Measurements from ENCODE around the gene ASCL5. TPM values are rescaled to one million over a fixed set of nuclear protein-coding genes. Genes with fewer than 3 reads are reported as not detected.
"Not testable (repeated sequence)": the region's sequence is repeated elsewhere in the genome, so short reads cannot be mapped to it uniquely, and the experiment has no call there.

ASCL5 gene
- total RNA-seq, 2 experiments from 2014 or later, result not detected

DNA sequence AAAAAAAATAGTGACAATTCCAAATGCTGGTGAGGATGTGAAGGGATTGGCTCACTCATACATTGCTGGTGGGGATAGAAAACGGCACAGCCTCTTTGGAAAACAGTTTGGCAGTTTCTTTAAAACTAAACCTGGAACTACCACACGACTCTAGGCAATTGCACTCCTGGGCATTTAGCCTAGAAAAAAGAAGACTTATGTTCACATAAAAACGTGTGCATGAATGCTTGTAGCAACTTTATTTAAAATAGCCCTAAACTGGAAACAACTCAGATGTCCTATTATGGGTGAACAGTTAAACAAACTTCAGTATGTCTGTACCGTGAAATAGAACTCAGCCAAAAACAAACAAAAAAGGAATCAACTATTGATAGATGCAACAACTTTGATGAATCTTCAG, 36.7 kb upstream of the ASCL5 start:
- H3K4me1 Mint-ChIP-seq, result no peaks in the 10 kb centered on the region
- H3K9me3 Mint-ChIP-seq (ENCODE audit: low read depth), result no peaks in the 10 kb centered on the region
- peaks cover 46% of the 10 kb centered on the region for H3K27me3 Mint-ChIP-seq
- CTCF ChIA-PET, result no interaction called here
- ATAC-seq, result no peak
- no peak overlapping the region for H3K4me3 Mint-ChIP-seq
- DNase-seq, result no peak
- no peak overlapping the region for H3K27ac Mint-ChIP-seq
- H3K36me3 Mint-ChIP-seq, result no peaks in the 10 kb centered on the region

DNA sequence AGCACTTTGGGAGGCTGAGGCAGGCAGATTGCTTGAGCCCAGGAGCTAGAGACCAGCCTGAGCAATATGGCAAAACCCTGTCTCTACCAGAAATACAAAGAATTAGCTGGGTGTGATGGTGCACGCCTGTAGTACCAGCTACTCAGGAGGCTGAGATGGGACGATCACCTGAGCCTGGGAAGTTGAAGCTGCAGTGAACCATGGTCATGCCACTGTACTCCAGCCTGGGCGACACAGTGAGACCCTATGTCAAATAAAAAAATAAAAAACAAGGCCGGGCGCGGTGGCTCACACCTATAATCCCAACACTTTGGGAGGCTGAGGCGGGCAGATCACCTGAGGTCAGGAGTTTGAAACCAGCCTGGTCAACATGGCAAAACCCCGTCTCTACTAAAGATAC, 36.1 kb upstream of the ASCL5 start:
- DNase-seq; H3K27ac Mint-ChIP-seq; H3K9me3 Mint-ChIP-seq (ENCODE audit: low read depth); H3K4me3 Mint-ChIP-seq; ATAC-seq; H3K36me3 Mint-ChIP-seq; CTCF ChIA-PET; H3K4me1 Mint-ChIP-seq: not testable (repeated sequence)
- peaks cover 44% of the 10 kb centered on the region for H3K27me3 Mint-ChIP-seq

DNA sequence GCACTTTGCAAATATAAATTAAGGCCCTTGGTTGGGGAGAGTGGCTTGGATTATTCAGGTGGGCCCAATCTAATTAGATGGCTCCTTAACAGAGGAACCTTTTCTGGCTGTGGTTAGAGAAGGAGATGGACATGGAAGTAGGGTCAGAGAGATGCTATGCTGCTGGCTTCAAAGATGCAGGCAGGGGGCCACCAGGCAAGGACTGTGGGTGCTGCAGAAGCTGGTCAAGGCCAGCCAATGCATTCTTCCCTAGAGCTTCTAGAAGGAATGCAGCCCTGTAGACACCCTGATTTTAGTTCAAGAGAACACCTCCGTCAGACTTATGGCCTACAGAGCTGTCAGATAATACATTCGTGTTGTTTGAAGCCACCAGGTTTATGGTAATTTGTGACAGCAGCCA, 31.0 kb upstream of the ASCL5 start:
- H3K27me3 Mint-ChIP-seq, result peaks cover 28% of the 10 kb centered on the region
- no peaks in the 10 kb centered on the region for H3K36me3 Mint-ChIP-seq
- CTCF ChIA-PET, result no interaction called here
- no peaks in the 10 kb centered on the region for H3K9me3 Mint-ChIP-seq (ENCODE audit: low read depth)
- peaks cover 12% of the 10 kb centered on the region for H3K4me1 Mint-ChIP-seq
- H3K4me3 Mint-ChIP-seq, result no peak overlapping the region
- H3K27ac Mint-ChIP-seq, result no peak overlapping the region
- ATAC-seq (no peak), DNase-seq (no peak)

DNA sequence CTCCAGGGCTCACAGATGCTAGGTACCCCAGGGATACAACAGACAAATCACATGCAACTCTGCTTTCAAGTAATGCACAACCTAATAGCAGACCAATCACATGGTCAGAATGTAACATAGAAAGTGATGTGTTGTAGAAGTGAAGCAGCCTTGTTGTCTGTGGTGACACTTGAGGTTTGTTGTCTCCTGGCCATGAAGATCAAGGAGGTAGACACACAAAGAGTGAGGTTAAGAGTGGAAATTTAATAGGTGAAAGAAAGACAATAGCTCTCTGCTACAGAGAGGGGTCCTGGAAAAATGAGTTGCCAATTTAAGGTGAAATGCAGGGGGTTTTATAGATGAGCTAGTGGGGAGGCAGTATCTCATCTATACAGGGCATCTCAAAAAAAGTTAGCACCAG, 29.8 kb upstream of the ASCL5 start:
- Mint-ChIP-seq H3K27ac (no peak overlapping the region), H3K9me3 (ENCODE audit: low read depth) (no peaks in the 10 kb centered on the region), H3K27me3 (peaks cover 28% of the 10 kb centered on the region), H3K4me1 (peaks cover 12% of the 10 kb centered on the region), H3K4me3 (no peak overlapping the region), H3K36me3 (no peaks in the 10 kb centered on the region)
- ATAC-seq (no peak), DNase-seq (no peak)
- CTCF ChIA-PET, result no interaction called here

DNA sequence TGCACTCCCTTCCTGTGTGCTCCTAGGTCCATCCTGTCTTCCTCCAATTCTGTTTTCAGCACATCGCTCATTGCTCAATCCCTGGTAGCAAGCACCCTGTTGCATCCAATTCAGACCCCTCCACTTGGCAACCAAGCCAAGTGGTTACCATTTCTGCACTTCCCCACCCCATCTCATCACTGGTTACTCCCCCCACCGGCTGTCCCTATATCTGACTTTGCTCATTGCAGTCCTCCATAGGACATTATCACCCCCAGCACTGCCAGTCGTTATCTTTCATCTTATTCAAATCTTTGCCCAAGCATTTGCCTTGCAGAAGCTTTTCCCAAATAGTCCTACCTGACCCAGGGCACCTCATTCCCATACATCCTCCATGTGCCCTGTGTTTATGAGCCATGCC, 29.4 kb upstream of the ASCL5 start:
- no peaks in the 10 kb centered on the region for H3K36me3 Mint-ChIP-seq
- H3K4me1 Mint-ChIP-seq, result peaks cover 12% of the 10 kb centered on the region
- H3K9me3 Mint-ChIP-seq (ENCODE audit: low read depth), result no peaks in the 10 kb centered on the region
- DNase-seq, result no peak
- CTCF ChIA-PET, result no interaction called here
- no peak for ATAC-seq
- no peak overlapping the region for H3K4me3 Mint-ChIP-seq
- peaks cover 25% of the 10 kb centered on the region for H3K27me3 Mint-ChIP-seq
- no peak overlapping the region for H3K27ac Mint-ChIP-seq

DNA sequence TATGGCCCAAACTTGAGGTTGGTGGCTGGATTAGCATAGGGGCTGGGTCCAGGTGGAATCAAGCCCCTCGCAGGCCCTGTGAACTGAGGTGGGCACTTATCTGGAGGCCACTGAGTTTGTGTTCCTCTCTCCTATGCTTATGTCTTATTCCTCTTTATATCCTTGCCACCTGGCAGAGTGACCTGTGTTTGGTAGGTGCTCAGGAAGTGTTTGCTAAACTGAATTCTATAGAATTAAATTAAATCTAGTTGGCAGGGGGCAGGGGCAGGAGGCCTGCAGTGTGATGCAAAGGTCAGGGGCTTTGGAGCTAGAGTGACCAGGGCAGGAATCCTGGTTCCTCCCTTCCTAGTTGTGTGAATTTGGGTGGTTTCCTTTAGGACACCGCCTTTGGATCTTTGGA, 28.4 kb upstream of the ASCL5 start:
- ATAC-seq (no peak), DNase-seq (no peak)
- H3K27ac Mint-ChIP-seq, result no peak overlapping the region
- CTCF ChIA-PET, result no interaction called here
- no peaks in the 10 kb centered on the region for H3K36me3 Mint-ChIP-seq
- peaks cover 21% of the 10 kb centered on the region for H3K27me3 Mint-ChIP-seq
- H3K4me1 Mint-ChIP-seq, result peaks cover 12% of the 10 kb centered on the region
- no peak overlapping the region for H3K4me3 Mint-ChIP-seq
- no peaks in the 10 kb centered on the region for H3K9me3 Mint-ChIP-seq (ENCODE audit: low read depth)

DNA sequence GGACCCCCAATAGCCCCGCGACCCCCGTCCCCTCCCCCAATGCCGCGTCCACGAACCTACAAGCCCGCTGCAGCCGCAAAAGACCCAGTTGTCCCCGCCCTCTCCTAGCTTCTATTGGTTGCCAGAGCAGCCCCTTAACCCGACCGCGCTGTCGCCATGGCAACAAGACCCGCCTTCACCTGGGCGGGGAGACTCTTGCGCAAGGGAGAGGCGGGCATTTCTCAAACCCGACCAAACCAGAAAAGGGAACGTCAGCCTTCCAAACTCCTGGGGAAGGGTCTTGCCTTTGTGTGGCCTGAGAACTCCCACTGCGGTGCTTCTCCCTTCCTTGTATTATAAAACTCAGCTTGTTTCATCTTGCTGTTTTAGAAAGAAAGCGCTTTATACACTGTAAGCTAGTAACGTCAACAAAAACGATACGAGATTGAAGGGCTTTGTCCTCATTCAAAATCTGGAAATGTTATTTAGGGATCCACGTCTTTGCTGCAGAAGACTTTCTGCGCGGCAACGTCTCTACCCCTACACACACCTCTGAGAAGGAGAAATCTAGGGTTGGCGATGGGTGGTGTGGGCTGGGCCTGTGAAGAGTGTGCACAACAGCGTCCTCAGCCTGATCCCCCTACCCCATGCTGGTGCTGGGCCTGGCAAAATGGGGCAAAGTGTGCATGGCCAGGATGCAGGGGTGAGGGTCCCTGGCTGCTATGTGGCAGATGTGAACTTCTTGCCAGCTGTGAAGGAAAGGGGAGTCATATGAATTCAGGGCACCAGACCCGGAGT, 27.6 kb upstream of the ASCL5 start, which contains the start of gene TMEM9:
Gene TMEM9, minus strand, starts transcription at position 86 of the 777 bp plus-strand sequence. CDS start 551 bp downstream, outside the sequence.
- Mint-ChIP-seq H3K27ac (peak within 1 kb of the TSS; percentile 60), H3K27me3 (peaks cover 15% of the 10 kb centered on the region), H3K4me3 (peak within 1 kb of the TSS; percentile 79), H3K4me1 (peaks cover 12% of the 10 kb centered on the region), H3K9me3 (ENCODE audit: low read depth) (no peaks in the 10 kb centered on the region), H3K36me3 (no peaks in the 10 kb centered on the region)
- peak; percentile 97 for DNase-seq
- peak; percentile 95 for ATAC-seq
- CTCF ChIA-PET, result interaction anchor here (1.1 to 1.6 kb wide), 8 partner anchors 12 to 314 kb away, joined by 3 to 7 read pairs (median 4); partner anchors contain the start of gene PHLDA3

DNA sequence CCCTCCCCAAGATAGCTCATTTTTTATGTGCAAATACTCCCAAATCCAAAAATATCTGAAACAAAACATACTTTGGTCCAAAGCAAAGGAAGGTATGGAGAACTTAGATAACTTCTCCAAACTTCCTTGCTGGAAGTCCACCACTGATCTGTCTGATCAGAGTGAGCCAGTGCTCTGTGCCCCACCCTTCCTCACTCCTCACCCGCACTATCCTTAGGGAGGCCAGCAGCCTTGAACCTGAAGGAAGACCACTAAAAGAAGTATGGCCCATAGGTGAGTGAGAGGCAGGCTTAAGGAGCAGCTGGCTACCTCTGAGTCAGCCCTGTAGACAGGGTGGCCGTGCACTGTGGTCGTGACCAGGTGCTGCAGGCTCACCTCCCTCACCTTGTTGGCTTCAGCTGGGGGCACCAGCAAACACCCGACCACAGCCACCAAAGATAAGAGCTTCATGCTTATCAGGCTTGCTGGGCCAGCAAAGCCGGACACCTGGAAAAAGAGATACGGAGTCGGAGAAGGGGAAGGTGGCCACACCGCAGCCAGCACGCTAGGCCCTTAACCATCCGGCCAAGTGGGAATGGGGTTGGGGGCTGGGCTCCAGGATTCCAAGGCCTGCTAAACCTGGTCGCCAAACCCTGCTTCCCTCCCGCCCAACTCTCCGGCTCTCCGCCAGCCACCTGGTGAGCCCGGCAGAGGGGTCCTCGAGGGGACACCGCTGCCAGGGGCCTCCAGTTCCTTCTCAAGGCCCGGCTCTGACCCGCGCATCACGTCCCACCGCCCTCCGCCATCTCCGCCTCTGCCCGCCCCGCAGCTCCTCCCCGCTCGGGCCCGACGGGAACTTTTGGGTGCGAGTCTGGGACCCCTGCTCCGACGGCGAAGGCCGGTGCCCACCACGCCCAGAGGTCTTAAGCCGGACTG, 26.7 kb upstream of the ASCL5 start:
- peaks cover 12% of the 10 kb centered on the region for H3K4me1 Mint-ChIP-seq
- ATAC-seq, result peak; percentile 92
- no peaks in the 10 kb centered on the region for H3K9me3 Mint-ChIP-seq (ENCODE audit: low read depth)
- peak overlapping the region; percentile 60 for H3K27ac Mint-ChIP-seq
- no peaks in the 10 kb centered on the region for H3K36me3 Mint-ChIP-seq
- peaks cover 12% of the 10 kb centered on the region for H3K27me3 Mint-ChIP-seq
- H3K4me3 Mint-ChIP-seq, result peak overlapping the region; percentile 79
- no peak for DNase-seq
- CTCF ChIA-PET, result interaction anchor here (1.1 to 1.8 kb wide), 9 partner anchors 12 to 315 kb away, joined by 3 to 7 read pairs (median 5); partner anchors contain the start of gene PHLDA3

DNA sequence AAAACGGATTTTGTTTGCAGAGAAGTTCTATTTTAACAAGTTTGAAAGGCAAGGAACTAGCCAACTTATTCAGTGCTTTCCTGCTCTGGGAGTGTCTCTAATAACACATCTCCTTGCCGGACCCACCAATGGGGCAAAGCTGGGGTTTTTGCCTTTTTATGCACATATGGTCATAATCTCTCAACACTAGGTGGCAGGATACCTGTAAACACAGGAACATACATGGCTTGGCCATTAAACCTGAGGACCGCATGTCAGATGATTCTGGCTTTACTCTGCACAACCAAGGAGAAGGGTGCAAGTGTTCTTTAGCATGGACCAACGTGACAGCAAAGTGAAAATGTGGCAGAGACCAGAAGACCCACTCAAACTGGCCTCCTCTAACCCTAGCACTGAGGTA, 22.4 kb upstream of the ASCL5 start:
- peaks cover 6% of the 10 kb centered on the region for H3K4me1 Mint-ChIP-seq
- no peaks in the 10 kb centered on the region for H3K27me3 Mint-ChIP-seq
- ATAC-seq, result no peak
- H3K36me3 Mint-ChIP-seq, result no peaks in the 10 kb centered on the region
- no peaks in the 10 kb centered on the region for H3K9me3 Mint-ChIP-seq (ENCODE audit: low read depth)
- CTCF ChIA-PET, result interaction anchor here (0.8 to 1.4 kb wide), 4 partner anchors 13 to 74 kb away, joined by 3 to 4 read pairs (median 3); no protein-coding TSS in a partner anchor
- H3K4me3 Mint-ChIP-seq, result no peak overlapping the region
- H3K27ac Mint-ChIP-seq, result no peak overlapping the region
- DNase-seq, result no peak

DNA sequence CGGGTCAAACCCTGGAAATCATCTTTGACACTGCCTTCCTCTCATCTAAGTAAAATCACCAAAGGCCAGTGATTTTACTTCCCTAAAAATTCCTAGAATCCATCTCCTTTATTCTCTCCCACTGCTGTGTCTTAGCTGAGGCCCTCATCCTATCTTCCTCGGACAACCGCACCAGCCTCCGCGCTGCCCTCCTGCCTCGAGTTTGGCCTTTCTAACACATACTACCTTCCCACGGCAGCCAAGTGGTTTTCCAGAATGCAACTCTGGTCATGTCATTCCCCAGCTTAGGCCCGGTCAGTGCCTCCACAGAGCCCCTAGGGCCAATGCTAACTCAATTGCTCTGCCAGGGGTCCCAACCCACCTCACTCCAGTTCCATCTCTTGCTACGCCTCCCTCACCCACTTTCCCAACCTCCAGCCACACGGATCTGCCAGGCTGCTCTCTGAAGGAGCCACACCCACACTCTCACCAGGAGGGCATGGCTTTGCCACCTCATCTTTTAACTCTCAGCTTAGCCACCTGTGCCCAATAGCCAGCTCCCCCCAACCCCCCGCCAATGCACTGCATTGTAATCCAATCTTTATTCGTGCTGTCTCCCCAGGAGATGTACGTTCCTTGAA, 20.5 kb upstream of the ASCL5 start:
- Mint-ChIP-seq H3K27ac (no peak overlapping the region), H3K4me1 (no peaks in the 10 kb centered on the region), H3K4me3 (no peak overlapping the region), H3K36me3 (no peaks in the 10 kb centered on the region), H3K9me3 (ENCODE audit: low read depth) (no peaks in the 10 kb centered on the region), H3K27me3 (no peaks in the 10 kb centered on the region)
- CTCF ChIA-PET, result interaction anchor here (1.7 kb wide), 1 partner anchor 76 kb away, joined by 5 read pairs; no protein-coding TSS in a partner anchor
- DNase-seq, result no peak
- ATAC-seq, result no peak

DNA sequence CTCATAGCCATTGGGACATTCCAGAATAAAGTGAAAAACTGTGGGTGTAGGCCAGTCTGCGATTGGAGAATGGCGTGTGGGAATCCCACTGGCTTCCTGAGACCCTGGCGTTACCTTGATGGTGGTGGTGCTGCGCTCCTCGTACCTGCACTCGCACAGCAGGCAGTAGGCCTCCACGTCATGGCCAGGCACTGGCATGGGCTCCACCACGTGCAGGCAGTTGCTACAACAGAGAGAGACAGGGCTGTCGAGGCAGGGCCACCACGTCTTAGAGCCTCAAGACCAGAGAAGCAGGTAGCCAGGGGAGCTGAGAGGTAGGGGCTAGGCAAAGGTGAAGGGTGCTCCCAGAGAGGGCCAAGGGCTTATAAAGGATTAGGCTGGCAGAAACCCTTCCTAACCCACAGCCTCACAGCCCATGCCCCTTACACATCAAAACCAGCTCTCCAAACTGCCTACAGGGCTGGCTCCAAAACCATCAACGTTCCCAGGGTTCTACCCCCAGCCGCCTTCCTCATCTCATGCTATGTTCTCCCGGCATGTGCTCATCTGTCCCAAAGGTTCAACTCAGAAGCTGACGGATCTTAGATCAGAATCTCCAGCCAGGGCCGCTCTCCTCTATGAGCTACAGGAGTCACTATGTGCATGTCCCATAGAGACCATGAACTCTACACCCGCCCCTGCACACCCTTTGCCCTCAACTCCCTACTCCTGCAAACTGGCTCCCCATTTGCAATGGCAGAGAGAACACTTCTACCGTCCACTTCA, 19.8 kb upstream of the ASCL5 start:
- H3K9me3 Mint-ChIP-seq (ENCODE audit: low read depth), result no peaks in the 10 kb centered on the region
- no peak for ATAC-seq
- CTCF ChIA-PET, result interaction anchor here (1.7 kb wide), 1 partner anchor 76 kb away, joined by 5 read pairs; no protein-coding TSS in a partner anchor
- no peaks in the 10 kb centered on the region for H3K36me3 Mint-ChIP-seq
- DNase-seq, result no peak
- H3K4me3 Mint-ChIP-seq, result no peak overlapping the region
- no peaks in the 10 kb centered on the region for H3K4me1 Mint-ChIP-seq
- no peaks in the 10 kb centered on the region for H3K27me3 Mint-ChIP-seq
- H3K27ac Mint-ChIP-seq, result no peak overlapping the region

DNA sequence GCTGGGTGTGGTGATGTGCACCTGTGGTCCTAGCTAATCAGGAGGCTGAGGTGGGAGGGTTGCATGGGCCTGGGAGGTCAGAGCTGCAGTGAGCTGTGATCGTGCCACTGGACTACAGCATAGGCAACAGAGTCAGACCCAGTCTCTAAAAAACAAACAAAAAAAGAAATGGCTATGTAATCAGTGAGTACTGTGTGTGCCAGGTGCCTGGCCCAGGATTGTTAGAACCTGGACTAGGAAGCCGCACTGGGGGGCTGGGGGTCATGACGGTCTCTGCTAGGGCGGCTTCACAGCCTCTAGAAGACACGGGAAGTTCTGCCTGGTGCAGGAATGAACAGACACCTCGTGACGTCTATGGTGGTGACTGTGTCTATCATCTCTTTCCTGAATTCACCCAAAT, 18.8 kb upstream of the ASCL5 start:
- Mint-ChIP-seq H3K4me3 (no peak overlapping the region), H3K27me3 (no peaks in the 10 kb centered on the region)

DNA sequence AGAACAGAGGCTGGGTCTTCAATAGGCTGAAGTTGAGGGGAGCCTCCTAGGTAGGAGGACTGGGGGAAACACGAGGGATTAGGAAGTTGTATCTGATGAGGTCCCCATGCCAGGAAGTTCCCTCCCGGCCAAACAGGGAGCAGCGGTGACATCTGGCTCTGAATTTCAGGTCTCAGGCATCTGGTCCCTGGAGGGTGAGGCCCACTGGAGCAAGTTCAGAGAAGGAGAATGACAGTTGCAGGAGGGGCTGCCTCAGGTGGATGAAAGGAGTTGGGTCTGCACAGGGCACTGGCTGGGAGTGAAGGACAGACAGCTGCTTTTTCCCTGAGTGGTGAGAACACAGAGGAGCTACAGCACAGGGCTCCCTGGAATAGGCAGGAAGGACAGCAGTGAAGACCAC, 18.1 kb upstream of the ASCL5 start:
- no peak overlapping the region for H3K4me3 Mint-ChIP-seq
- CTCF ChIA-PET, result no interaction called here
- ATAC-seq, result no peak
- H3K9me3 Mint-ChIP-seq (ENCODE audit: low read depth), result no peaks in the 10 kb centered on the region
- H3K27ac Mint-ChIP-seq, result no peak overlapping the region
- no peaks in the 10 kb centered on the region for H3K4me1 Mint-ChIP-seq
- H3K36me3 Mint-ChIP-seq, result no peaks in the 10 kb centered on the region
- no peaks in the 10 kb centered on the region for H3K27me3 Mint-ChIP-seq
- DNase-seq, result no peak

More for the DNA sequence above, 18.8 kb upstream of the ASCL5 start:
- CTCF ChIA-PET, result no interaction called here
- Mint-ChIP-seq H3K9me3 (ENCODE audit: low read depth) (no peaks in the 10 kb centered on the region), H3K36me3 (no peaks in the 10 kb centered on the region), H3K27ac (no peak overlapping the region), H3K4me1 (no peaks in the 10 kb centered on the region)
- DNase-seq (no peak), ATAC-seq (no peak)
